Measurements from ENCODE around the gene FNDC3A.

DNA sequence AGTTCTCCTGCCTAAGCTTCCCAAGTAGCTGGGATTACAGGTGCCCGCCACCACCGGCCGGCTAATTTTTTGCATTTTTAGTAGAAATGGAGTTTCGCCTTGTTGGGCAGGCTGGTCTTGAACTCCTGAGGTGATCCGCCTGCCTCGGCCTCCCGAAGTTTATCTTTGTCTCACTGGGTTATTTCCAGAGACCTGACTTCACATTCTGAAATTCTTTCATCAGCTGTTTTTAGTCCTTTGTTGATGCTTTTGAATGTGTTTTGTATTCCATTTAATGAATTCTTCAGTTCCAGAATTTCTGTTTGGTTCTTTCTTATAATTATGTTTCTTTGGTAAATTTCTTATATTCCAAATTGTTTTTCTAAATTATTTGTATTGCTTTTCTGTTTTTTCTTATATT is 189.0 kb downstream of the FNDC3A start:
- no peak for TF ChIP-seq POLR2AphosphoS5 (IDR thresholded peaks at IDR 0.05)
- TF ChIP-seq, protein P1, sequence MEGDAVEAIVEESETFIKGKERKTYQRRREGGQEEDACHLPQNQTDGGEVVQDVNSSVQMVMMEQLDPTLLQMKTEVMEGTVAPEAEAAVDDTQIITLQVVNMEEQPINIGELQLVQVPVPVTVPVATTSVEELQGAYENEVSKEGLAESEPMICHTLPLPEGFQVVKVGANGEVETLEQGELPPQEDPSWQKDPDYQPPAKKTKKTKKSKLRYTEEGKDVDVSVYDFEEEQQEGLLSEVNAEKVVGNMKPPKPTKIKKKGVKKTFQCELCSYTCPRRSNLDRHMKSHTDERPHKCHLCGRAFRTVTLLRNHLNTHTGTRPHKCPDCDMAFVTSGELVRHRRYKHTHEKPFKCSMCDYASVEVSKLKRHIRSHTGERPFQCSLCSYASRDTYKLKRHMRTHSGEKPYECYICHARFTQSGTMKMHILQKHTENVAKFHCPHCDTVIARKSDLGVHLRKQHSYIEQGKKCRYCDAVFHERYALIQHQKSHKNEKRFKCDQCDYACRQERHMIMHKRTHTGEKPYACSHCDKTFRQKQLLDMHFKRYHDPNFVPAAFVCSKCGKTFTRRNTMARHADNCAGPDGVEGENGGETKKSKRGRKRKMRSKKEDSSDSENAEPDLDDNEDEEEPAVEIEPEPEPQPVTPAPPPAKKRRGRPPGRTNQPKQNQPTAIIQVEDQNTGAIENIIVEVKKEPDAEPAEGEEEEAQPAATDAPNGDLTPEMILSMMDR (IDR thresholded peaks at IDR 0.05): no peak
- TF ChIP-seq POLR2A (IDR thresholded peaks at IDR 0.05): no peak
- no peak for TF ChIP-seq EP300 (IDR thresholded peaks at IDR 0.05; ENCODE audit: low read depth)

Data from transverse colon (tissue), 4 donors.